HepG2 (cell line): ENCODE results near the gene IL32.

Source experiments
- CREB1 ChIP-seq, 2 experiments: fragments of 450-650 bp in 1 of 2; IDR thresholded peaks; 2 replicates each; pipeline ENCODE4 v1.6.1; 2016 to 2017; ENCODE audit warnings: control low read depth in 1 of 2, mild to moderate bottlenecking in 1 of 2, missing compliant biosample characterization in 1 of 2, missing genetic modification characterization in 1 of 2
- EHMT2 ChIP-seq: fragments of 200-600 bp; sonication (generic); IDR thresholded peaks from 2 replicates; pipeline ENCODE4 v1.7.0; 2017; ENCODE audit warnings: antibody characterized with exemption, low read depth, low read length, borderline replicate concordance
- EZH2 ChIP-seq: conservative IDR thresholded peaks from 2 replicates; pipeline ENCODE4 v1.6.1; 2012; ENCODE audit warnings: mild to moderate bottlenecking, low read depth, low read length, moderate library complexity
- FOXC1 ChIP-seq: sonication (generic); formaldehyde crosslinking; IDR thresholded peaks from 2 replicates; pipeline ENCODE4 v1.8.0; 2022; ENCODE audit warnings: mild to moderate bottlenecking, missing genetic modification reagents, borderline replicate concordance
- HOXA9 ChIP-seq: sonication (generic); formaldehyde crosslinking; IDR thresholded peaks from 2 replicates; pipeline ENCODE4 v1.8.1; 2022; ENCODE audit warnings: missing genetic modification reagents, mild to moderate bottlenecking, moderate library complexity, borderline replicate concordance
- MYC ChIP-seq: sonication (generic); formaldehyde crosslinking; IDR thresholded peaks from 2 replicates; pipeline ENCODE4 v1.9.0; 2021; ENCODE audit warnings: missing genetic modification reagents, borderline replicate concordance
- POLR2A ChIP-seq, 2 experiments: IDR thresholded peaks; 2 replicates each; pipeline ENCODE4 v1.6.1; 2011; ENCODE audit warnings: low read depth in 2 of 2, low read length in 2 of 2, mild to moderate bottlenecking in 1 of 2, moderate library complexity in 1 of 2; ENCODE audit not compliant: insufficient read depth in 1 of 2
- SMAD3 ChIP-seq: sonication (generic); formaldehyde crosslinking; IDR thresholded peaks from 2 replicates; pipeline ENCODE4 v1.4.0; 2020; ENCODE audit warnings: missing genetic modification reagents
- TBP ChIP-seq: sonication (generic); formaldehyde crosslinking; IDR thresholded peaks from 2 replicates; pipeline ENCODE4 v1.5.0; 2020; ENCODE audit warnings: missing genetic modification reagents
- ZNF260 ChIP-seq: sonication (generic); formaldehyde crosslinking; IDR thresholded peaks from 2 replicates; pipeline ENCODE4 v1.4.0; 2020; ENCODE audit warnings: missing genetic modification reagents, low read depth, mild to moderate bottlenecking, borderline replicate concordance
- ZNF670 ChIP-seq: sonication (generic); formaldehyde crosslinking; IDR thresholded peaks from 2 replicates; pipeline ENCODE4 v1.8.0; 2022; ENCODE audit warnings: mild to moderate bottlenecking, missing genetic modification reagents, borderline replicate concordance
- TF ChIP-seq, protein P1 (sequence below): sonication (generic); formaldehyde crosslinking; IDR thresholded peaks from 2 replicates; pipeline ENCODE4 v1.9.0; 2021; ENCODE audit warnings: missing genetic modification reagents, borderline replicate concordance
- TF ChIP-seq, protein P2 (sequence below): sonication (generic); formaldehyde crosslinking; IDR thresholded peaks from 2 replicates; pipeline ENCODE4 v1.5.0; 2020; ENCODE audit warnings: mild to moderate bottlenecking, missing genetic modification reagents, moderate library complexity
- TF ChIP-seq, protein P3 (sequence below): sonication (generic); formaldehyde crosslinking; IDR thresholded peaks from 2 replicates; pipeline ENCODE4 v1.4.0; 2020; ENCODE audit warnings: missing genetic modification reagents, borderline replicate concordance

DNA sequence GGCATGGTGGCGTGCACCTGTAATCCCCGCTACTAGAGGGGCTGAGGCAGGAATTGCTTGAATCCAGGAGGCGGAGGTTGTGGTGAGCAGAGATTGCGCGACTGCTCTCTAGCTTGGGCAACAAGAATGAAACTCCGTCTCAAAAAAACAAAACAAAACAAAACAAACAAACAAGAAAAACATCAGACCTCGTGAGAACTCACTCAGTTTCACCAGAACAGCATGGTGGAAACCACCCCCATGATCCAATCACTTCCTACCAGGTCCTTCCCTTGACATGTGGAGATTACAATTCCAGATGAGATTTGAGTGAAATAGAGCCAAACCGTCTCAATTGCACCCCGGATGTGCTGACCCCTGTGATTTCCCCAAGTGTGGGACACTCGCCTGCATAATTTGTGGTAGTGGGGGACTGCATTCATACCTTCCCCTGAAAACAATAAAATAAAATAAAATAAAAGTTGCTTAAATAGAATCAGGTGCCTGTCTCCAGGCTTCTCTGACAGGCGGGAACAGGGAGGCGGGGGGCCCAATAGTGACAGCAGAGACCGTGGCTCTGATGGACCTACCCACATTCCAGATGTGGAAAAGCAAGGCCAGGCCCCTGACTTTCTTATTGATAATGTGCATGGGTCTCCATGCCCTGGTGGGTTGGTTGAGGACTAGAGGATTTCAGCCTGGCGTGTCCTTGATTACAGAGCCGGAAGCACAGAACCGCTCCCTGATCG lies 20.6 kb downstream of the IL32 start:
- TF ChIP-seq SMAD3 (CRISPR knock-in tag) (no peak), TBP (CRISPR knock-in tag) (no peak; the same call in 1 of the 2 replicates), HOXA9 (CRISPR knock-in tag) (no peak), EHMT2 (no peak), FOXC1 (CRISPR knock-in tag) (no peak), CREB1 (IDR thresholded peaks at IDR 0.05) (no peak), CREB1 (CRISPR knock-in tag; IDR thresholded peaks at IDR 0.05) (no peak), ZNF670 (CRISPR knock-in tag) (no peak), MYC (CRISPR knock-in tag) (no peak), POLR2A (IDR thresholded peaks at IDR 0.05; ENCODE audit: insufficient read depth in 1 of 2, low read depth in 2 of 2, low read length in 2 of 2) (no peak), EZH2 (no peak), ZNF260 (CRISPR knock-in tag) (no peak)
- TF ChIP-seq, protein P1, sequence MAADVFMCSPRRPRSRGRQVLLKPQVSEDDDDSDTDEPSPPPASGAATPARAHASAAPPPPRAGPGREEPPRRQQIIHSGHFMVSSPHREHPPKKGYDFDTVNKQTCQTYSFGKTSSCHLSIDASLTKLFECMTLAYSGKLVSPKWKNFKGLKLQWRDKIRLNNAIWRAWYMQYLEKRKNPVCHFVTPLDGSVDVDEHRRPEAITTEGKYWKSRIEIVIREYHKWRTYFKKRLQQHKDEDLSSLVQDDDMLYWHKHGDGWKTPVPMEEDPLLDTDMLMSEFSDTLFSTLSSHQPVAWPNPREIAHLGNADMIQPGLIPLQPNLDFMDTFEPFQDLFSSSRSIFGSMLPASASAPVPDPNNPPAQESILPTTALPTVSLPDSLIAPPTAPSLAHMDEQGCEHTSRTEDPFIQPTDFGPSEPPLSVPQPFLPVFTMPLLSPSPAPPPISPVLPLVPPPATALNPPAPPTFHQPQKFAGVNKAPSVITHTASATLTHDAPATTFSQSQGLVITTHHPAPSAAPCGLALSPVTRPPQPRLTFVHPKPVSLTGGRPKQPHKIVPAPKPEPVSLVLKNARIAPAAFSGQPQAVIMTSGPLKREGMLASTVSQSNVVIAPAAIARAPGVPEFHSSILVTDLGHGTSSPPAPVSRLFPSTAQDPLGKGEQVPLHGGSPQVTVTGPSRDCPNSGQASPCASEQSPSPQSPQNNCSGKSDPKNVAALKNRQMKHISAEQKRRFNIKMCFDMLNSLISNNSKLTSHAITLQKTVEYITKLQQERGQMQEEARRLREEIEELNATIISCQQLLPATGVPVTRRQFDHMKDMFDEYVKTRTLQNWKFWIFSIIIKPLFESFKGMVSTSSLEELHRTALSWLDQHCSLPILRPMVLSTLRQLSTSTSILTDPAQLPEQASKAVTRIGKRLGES (CRISPR knock-in tag), result no peak
- TF ChIP-seq, protein P2, sequence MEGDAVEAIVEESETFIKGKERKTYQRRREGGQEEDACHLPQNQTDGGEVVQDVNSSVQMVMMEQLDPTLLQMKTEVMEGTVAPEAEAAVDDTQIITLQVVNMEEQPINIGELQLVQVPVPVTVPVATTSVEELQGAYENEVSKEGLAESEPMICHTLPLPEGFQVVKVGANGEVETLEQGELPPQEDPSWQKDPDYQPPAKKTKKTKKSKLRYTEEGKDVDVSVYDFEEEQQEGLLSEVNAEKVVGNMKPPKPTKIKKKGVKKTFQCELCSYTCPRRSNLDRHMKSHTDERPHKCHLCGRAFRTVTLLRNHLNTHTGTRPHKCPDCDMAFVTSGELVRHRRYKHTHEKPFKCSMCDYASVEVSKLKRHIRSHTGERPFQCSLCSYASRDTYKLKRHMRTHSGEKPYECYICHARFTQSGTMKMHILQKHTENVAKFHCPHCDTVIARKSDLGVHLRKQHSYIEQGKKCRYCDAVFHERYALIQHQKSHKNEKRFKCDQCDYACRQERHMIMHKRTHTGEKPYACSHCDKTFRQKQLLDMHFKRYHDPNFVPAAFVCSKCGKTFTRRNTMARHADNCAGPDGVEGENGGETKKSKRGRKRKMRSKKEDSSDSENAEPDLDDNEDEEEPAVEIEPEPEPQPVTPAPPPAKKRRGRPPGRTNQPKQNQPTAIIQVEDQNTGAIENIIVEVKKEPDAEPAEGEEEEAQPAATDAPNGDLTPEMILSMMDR (CRISPR knock-in tag), result no peak
- TF ChIP-seq, protein P3, sequence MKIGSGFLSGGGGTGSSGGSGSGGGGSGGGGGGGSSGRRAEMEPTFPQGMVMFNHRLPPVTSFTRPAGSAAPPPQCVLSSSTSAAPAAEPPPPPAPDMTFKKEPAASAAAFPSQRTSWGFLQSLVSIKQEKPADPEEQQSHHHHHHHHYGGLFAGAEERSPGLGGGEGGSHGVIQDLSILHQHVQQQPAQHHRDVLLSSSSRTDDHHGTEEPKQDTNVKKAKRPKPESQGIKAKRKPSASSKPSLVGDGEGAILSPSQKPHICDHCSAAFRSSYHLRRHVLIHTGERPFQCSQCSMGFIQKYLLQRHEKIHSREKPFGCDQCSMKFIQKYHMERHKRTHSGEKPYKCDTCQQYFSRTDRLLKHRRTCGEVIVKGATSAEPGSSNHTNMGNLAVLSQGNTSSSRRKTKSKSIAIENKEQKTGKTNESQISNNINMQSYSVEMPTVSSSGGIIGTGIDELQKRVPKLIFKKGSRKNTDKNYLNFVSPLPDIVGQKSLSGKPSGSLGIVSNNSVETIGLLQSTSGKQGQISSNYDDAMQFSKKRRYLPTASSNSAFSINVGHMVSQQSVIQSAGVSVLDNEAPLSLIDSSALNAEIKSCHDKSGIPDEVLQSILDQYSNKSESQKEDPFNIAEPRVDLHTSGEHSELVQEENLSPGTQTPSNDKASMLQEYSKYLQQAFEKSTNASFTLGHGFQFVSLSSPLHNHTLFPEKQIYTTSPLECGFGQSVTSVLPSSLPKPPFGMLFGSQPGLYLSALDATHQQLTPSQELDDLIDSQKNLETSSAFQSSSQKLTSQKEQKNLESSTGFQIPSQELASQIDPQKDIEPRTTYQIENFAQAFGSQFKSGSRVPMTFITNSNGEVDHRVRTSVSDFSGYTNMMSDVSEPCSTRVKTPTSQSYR (CRISPR knock-in tag), result no peak
